ENCODE measurements around the gene RAB7B.

Gene RAB7B

DNA sequence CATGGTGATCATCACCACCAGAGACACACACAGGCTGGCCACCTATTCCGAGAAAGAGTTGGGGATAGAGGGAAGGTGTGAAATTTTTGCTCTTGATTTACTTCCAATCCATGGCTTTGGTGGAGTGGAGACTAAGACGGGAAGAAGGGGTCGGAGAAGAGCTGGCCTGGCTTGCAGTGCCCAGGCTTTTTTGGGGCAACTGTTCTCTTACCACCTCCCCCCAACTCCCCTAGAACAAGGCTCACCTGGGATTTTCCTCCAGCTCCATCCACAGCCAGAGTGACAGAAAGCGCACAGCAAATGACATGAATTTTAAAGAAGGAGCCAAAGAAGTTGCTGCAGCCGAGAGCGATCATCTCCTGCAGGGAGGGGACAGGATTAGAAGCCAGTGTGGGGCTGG is 75.9 kb downstream of the RAB7B start:
- no peak for DNase-seq (ENCODE audit: low read depth in 2 of 2)
